SU-DHL-6 (cell line): Measurements from ENCODE around the gene UCP2.

Experiments used
- H2AFZ ChIP-seq: fragments of 200-600 bp; sonication (generic); 2 replicates; pipeline ENCODE4 v1.6.1; 2014; ENCODE audit warnings: low read depth, mild to moderate bottlenecking, moderate library complexity, mixed read lengths, antibody characterized with exemption, low read length; ENCODE audit not compliant: severe bottlenecking
- H3F3A ChIP-seq: fragments of 200-600 bp; shearing (Covaris generic); 2 replicates; pipeline ENCODE4 v1.6.0; 2016; ENCODE audit warnings: antibody characterized with exemption, mild to moderate bottlenecking; ENCODE audit not compliant: insufficient read depth
- H3K27ac ChIP-seq: fragments of 200-600 bp; sonication (generic); 2 replicates; pipeline ENCODE4 v1.5.1; 2016; ENCODE audit warnings: low read depth, mild to moderate bottlenecking, low read length, moderate library complexity, mixed read lengths
- H3K27me3 ChIP-seq: fragments of 200-600 bp; sonication (generic), shearing (Covaris generic); 2 replicates; pipeline ENCODE4 v1.6.0; 2014; ENCODE audit warnings: mild to moderate bottlenecking, low read length
- H3K36me3 ChIP-seq: fragments of 200-600 bp; sonication (generic); 2 replicates; pipeline ENCODE4 v1.6.1; 2014; ENCODE audit warnings: mild to moderate bottlenecking, low read length, mixed read lengths
- H3K4me2 ChIP-seq: fragments of 300-600, 200-600 bp; shearing (Covaris generic), sonication (generic); 2 replicates; pipeline ENCODE4 v1.6.0; 2014; ENCODE audit warnings: low read length, low read depth, mild to moderate bottlenecking; ENCODE audit not compliant: poor library complexity, severe bottlenecking
- H3K4me3 ChIP-seq: fragments of 200-600 bp; sonication (generic); 2 replicates; pipeline ENCODE4 v1.5.1; 2014; ENCODE audit warnings: antibody characterized with exemption, low read length, mild to moderate bottlenecking, mixed read lengths; ENCODE audit not compliant: insufficient read depth, poor library complexity, severe bottlenecking
- H3K79me2 ChIP-seq: fragments of 200-600 bp; sonication (generic); 2 replicates; pipeline ENCODE4 v1.6.1; 2014; ENCODE audit warnings: mild to moderate bottlenecking, low read length, moderate library complexity; ENCODE audit not compliant: insufficient read depth
- H3K9ac ChIP-seq: fragments of 200-600 bp; sonication (generic); 2 replicates; pipeline ENCODE4 v1.7.0; 2014; ENCODE audit warnings: mild to moderate bottlenecking, low read length
- H3K9me2 ChIP-seq: fragments of 200-600 bp; sonication (generic); replicated peaks from 2 replicates; pipeline ENCODE4 v1.6.1; 2014; ENCODE audit warnings: low read length; ENCODE audit not compliant: insufficient read depth
- H3K9me3 ChIP-seq: fragments of 200-600 bp; sonication (generic); 2 replicates; pipeline ENCODE4 v1.6.1; 2014; ENCODE audit warnings: low read length, mixed read lengths; ENCODE audit not compliant: insufficient read depth
- H4K20me1 ChIP-seq: fragments of 200-600 bp; sonication (generic); 2 replicates; pipeline ENCODE4 v1.6.1; 2014; ENCODE audit warnings: low read depth, mild to moderate bottlenecking, antibody characterized with exemption, low read length, moderate library complexity, mixed read lengths
- CTCF ChIP-seq: fragments of 200-600 bp; sonication (generic); IDR thresholded peaks from one replicate; pipeline ENCODE4 v1.5.1; 2017; ENCODE audit warnings: antibody characterized with exemption, mild to moderate bottlenecking, low read length, moderate library complexity; ENCODE audit not compliant: insufficient read depth, poor library complexity, severe bottlenecking
- EZH2phosphoT487 ChIP-seq: fragments of 200-600 bp; sonication (generic), shearing (Covaris generic); conservative IDR thresholded peaks from 2 replicates; pipeline ENCODE4 v1.6.1; 2018; ENCODE audit warnings: mild to moderate bottlenecking, antibody characterized with exemption, low read length, moderate library complexity, mixed read lengths

UCP2 gene

GRCh38 chr11:74024261-74025029 lies 41.8 kb upstream of the UCP2 start:
- H3K79me2 ChIP-seq: no peaks in the 10 kb centered on the region
- H4K20me1 ChIP-seq: no peaks in the 10 kb centered on the region
- H3K9me2 ChIP-seq: no peaks in the 10 kb centered on the region
- no peaks in the 10 kb centered on the region for H3K36me3 ChIP-seq
- H3F3A ChIP-seq: no peaks in the 10 kb centered on the region
- H3K4me2 ChIP-seq: no peak overlapping the region
- no peak overlapping the region for H2AFZ ChIP-seq
- H3K27me3 ChIP-seq: no peaks in the 10 kb centered on the region
- no peak overlapping the region for H3K9ac ChIP-seq
- no peak for TF ChIP-seq CTCF
- no peak overlapping the region for H3K4me3 ChIP-seq
- no peak overlapping the region for H3K27ac ChIP-seq
- no peaks in the 10 kb centered on the region for H3K9me3 ChIP-seq

GRCh38 chr11:74023276-74023675 lies 40.6 kb upstream of the UCP2 start:
- Histone ChIP-seq H3F3A (no peaks in the 10 kb centered on the region), H3K4me2 (no peak overlapping the region), H3K9me2 (no peaks in the 10 kb centered on the region), H2AFZ (no peak overlapping the region), H3K4me3 (no peak overlapping the region), H4K20me1 (no peaks in the 10 kb centered on the region), H3K36me3 (no peaks in the 10 kb centered on the region), H3K9me3 (no peaks in the 10 kb centered on the region), H3K79me2 (no peaks in the 10 kb centered on the region), H3K27ac (no peak overlapping the region), H3K27me3 (no peaks in the 10 kb centered on the region), H3K9ac (no peak overlapping the region)
- TF ChIP-seq EZH2phosphoT487 (no peak), CTCF (no peak)

GRCh38 chr11:74022546-74022945 lies 39.9 kb upstream of the UCP2 start:
- Histone ChIP-seq H3K4me3 (no peak overlapping the region), H3K79me2 (no peaks in the 10 kb centered on the region), H3F3A (no peaks in the 10 kb centered on the region), H3K27ac (no peak overlapping the region), H2AFZ (no peak overlapping the region), H3K9me3 (no peaks in the 10 kb centered on the region), H3K9ac (no peak overlapping the region), H3K4me2 (no peak overlapping the region), H3K36me3 (no peaks in the 10 kb centered on the region), H3K9me2 (no peaks in the 10 kb centered on the region), H4K20me1 (no peaks in the 10 kb centered on the region), H3K27me3 (no peaks in the 10 kb centered on the region)
- TF ChIP-seq EZH2phosphoT487: no peak
- no peak for TF ChIP-seq CTCF
